Activated CD8-positive, alpha-beta T cell treated with anti-CD3 and anti-CD28 coated beads for 36 hours (primary cell): ENCODE data around the gene LYZL6. TPM values are rescaled to one million over a fixed set of nuclear protein-coding genes. Genes with fewer than 3 reads are reported as not detected.

ENCODE experiments used
- ATAC-seq: fragments of 200-7000 bp; cut with Tn5 transposase; one replicate; pipeline ENCODE4 v1.10.0; 2021; ENCODE audit warnings: mild to moderate bottlenecking, moderate library complexity
- CTCF ChIA-PET: fragments of 350-600 bp; sonication (Branson Sonifier 250); formaldehyde crosslinking; loops from one replicate; lab custom pipeline; 2021; ENCODE audit warnings: antibody characterized with exemption; lab: Charles Lee
- POLR2A ChIA-PET: fragments of 350-600 bp; sonication (Branson Sonifier 250); formaldehyde crosslinking; loops from one replicate; lab custom pipeline; 2021; ENCODE audit warnings: antibody characterized with exemption; lab: Charles Lee
- DNase-seq: peaks from one replicate; pipeline ENCODE4 v3.0.0-alpha.2; 2020
- H3K27ac Mint-ChIP-seq: one replicate; pipeline ENCODE4 v1.8.0; 2021; ENCODE audit warnings: mild to moderate bottlenecking, mixed read lengths
- H3K27me3 Mint-ChIP-seq: one replicate; pipeline ENCODE4 v1.8.0; 2021; ENCODE audit warnings: mixed read lengths
- H3K36me3 Mint-ChIP-seq: one replicate; pipeline ENCODE4 v1.8.0; 2021; ENCODE audit warnings: low read depth, mixed read lengths
- H3K4me1 Mint-ChIP-seq: one replicate; pipeline ENCODE4 v1.8.0; 2021; ENCODE audit warnings: low read depth, mixed read lengths
- H3K4me3 Mint-ChIP-seq: one replicate; pipeline ENCODE4 v1.8.0; 2021; ENCODE audit warnings: mild to moderate bottlenecking, moderate library complexity, mixed read lengths
- H3K9me3 Mint-ChIP-seq: one replicate; pipeline ENCODE4 v1.8.0; 2021; ENCODE audit warnings: mixed read lengths
- intact Hi-C: fragments of 100-400 bp; cut with micrococcal nuclease; formaldehyde crosslinking; loops from one replicate; pipeline ENCODE4 v1.10.0; 2022
- total RNA-seq, 2 experiments: library from RNA; stranded (reverse); gene quantifications; one replicate each; pipeline ENCODE4 v1.2.3, GENCODE V29; 2021
- TF ChIP-seq, protein P1 (sequence below): fragments of 200-600 bp; IDR thresholded peaks from one replicate; pipeline ENCODE4 v1.8.0; 2022; ENCODE audit warnings: antibody characterized with exemption, mild to moderate bottlenecking

The LYZL6 gene
- total RNA-seq, 2 experiments from 2014 or later = not detected

GRCh38 chr17:35915153-35915964 is 28.2 kb downstream of the LYZL6 start:
- no peak overlapping the region for H3K4me3 Mint-ChIP-seq
- DNase-seq = no peak
- no peak overlapping the region for H3K27ac Mint-ChIP-seq
- no peaks in the 10 kb centered on the region for H3K27me3 Mint-ChIP-seq
- no peaks in the 10 kb centered on the region for H3K9me3 Mint-ChIP-seq
- CTCF ChIA-PET = interaction anchor here (1.0 to 1.6 kb wide), 9 partner anchors 8 to 233 kb away, joined by 3 to 7 read pairs (median 3); partner anchors contain the start of gene RDM1
- TF ChIP-seq, protein P1, sequence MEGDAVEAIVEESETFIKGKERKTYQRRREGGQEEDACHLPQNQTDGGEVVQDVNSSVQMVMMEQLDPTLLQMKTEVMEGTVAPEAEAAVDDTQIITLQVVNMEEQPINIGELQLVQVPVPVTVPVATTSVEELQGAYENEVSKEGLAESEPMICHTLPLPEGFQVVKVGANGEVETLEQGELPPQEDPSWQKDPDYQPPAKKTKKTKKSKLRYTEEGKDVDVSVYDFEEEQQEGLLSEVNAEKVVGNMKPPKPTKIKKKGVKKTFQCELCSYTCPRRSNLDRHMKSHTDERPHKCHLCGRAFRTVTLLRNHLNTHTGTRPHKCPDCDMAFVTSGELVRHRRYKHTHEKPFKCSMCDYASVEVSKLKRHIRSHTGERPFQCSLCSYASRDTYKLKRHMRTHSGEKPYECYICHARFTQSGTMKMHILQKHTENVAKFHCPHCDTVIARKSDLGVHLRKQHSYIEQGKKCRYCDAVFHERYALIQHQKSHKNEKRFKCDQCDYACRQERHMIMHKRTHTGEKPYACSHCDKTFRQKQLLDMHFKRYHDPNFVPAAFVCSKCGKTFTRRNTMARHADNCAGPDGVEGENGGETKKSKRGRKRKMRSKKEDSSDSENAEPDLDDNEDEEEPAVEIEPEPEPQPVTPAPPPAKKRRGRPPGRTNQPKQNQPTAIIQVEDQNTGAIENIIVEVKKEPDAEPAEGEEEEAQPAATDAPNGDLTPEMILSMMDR = no peak
- H3K36me3 Mint-ChIP-seq = peaks cover 7% of the 10 kb centered on the region
- intact Hi-C loops = no loop called here
- peaks cover 42% of the 10 kb centered on the region for H3K4me1 Mint-ChIP-seq
- POLR2A ChIA-PET = interaction anchor here (0.9 to 1.3 kb wide), 2 partner anchors 17 to 36 kb away, joined by 3 read pairs; no protein-coding TSS in a partner anchor
- no peak for ATAC-seq

GRCh38 chr17:35914354-35914753 is 29.2 kb downstream of the LYZL6 start:
- DNase-seq (no peak), ATAC-seq (no peak)
- POLR2A ChIA-PET = interaction anchor here (0.8 to 1.0 kb wide), 4 partner anchors 16 to 95 kb away, joined by 3 read pairs; no protein-coding TSS in a partner anchor
- Mint-ChIP-seq H3K4me3 (no peak overlapping the region), H3K4me1 (peaks cover 35% of the 10 kb centered on the region), H3K27ac (no peak overlapping the region), H3K9me3 (no peaks in the 10 kb centered on the region), H3K27me3 (no peaks in the 10 kb centered on the region), H3K36me3 (peaks cover 5% of the 10 kb centered on the region)
- intact Hi-C loops = no loop called here
- TF ChIP-seq, protein P1 = no peak
- CTCF ChIA-PET = interaction anchor here (0.7 to 1.4 kb wide), 8 partner anchors 17 to 167 kb away, joined by 3 to 7 read pairs (median 3); partner anchors contain the start of gene RDM1

DNA sequence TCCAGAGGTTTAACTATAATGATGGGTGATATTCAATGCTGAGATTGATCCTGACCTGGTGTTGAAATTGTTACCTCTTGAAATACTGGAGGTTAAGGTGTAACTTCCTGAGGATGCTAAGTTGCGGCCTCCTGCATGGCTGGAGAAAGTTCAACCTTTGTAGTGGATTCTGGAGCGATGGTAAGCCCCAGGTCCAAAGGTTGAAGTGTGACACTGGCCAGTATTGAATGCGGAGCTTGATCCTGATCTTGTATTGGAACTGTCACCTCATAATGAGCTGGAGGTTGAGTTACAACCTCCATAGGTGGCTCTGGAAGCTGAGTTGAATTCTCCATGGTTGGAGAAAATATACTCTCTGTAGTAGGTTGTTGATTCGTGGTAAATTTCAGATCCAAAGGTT is 29.9 kb downstream of the LYZL6 start:
- H3K27me3 Mint-ChIP-seq = no peaks in the 10 kb centered on the region
- no peak for DNase-seq
- POLR2A ChIA-PET = interaction anchor here (0.6 to 1.3 kb wide), 7 partner anchors 11 to 132 kb away, joined by 3 to 4 read pairs (median 3); partner anchors contain the start of gene TAF15
- H3K27ac Mint-ChIP-seq = no peak overlapping the region
- CTCF ChIA-PET = interaction anchor here (1.1 to 1.5 kb wide), 3 partner anchors 12 to 64 kb away, joined by 3 to 5 read pairs (median 4); no protein-coding TSS in a partner anchor
- no peak overlapping the region for H3K4me3 Mint-ChIP-seq
- intact Hi-C loops = no loop called here
- H3K36me3 Mint-ChIP-seq = peaks cover 5% of the 10 kb centered on the region
- TF ChIP-seq, protein P1 = no peak
- no peak for ATAC-seq
- peaks cover 36% of the 10 kb centered on the region for H3K4me1 Mint-ChIP-seq
- H3K9me3 Mint-ChIP-seq = no peaks in the 10 kb centered on the region

- peak; percentile 34 for DNase-seq
- Mint-ChIP-seq H3K27me3 (no peaks in the 10 kb centered on the region), H3K4me3 (no peak overlapping the region), H3K9me3 (no peaks in the 10 kb centered on the region), H3K4me1 (peaks cover 35% of the 10 kb centered on the region), H3K36me3 (peaks cover 5% of the 10 kb centered on the region), H3K27ac (no peak overlapping the region)
- intact Hi-C loops = no loop called here
- ATAC-seq = peak; percentile 77
- ChIA-PET CTCF (interaction anchor here (1.1 to 1.5 kb wide), 2 partner anchors 11 to 64 kb away, joined by 4 to 5 read pairs; no protein-coding TSS in a partner anchor), POLR2A (interaction anchor here (0.7 to 1.7 kb wide), 3 partner anchors 10 to 103 kb away, joined by 3 to 5 read pairs (median 4); partner anchors contain the start of genes CCL5 and TAF15)
- TF ChIP-seq, protein P1 = no peak
Observed at GRCh38 chr17:35912942-35913341, 30.6 kb downstream of the LYZL6 start.
